Cardiac fibroblast (primary cell): ENCODE results near the gene PLPP4.

Experiments used
- DNase-seq, 2 donors: peaks; one replicate each; pipeline versions ENCODE4 v3.0.0 to v3.0.0-alpha.2; 2010; ENCODE audit warnings: low read depth in 2 of 2
- H3K4me3 ChIP-seq, 2 donors: replicated peaks in 1 of 2; 1 replicate in 1 of 2; 2 replicates in 1 of 2; pipeline ENCODE4 v1.5.1; 2011; ENCODE audit warnings: low read depth in 2 of 2, low read length in 2 of 2, mild to moderate bottlenecking in 2 of 2, moderate library complexity in 1 of 2
- TF ChIP-seq, protein P1 (sequence below): IDR thresholded peaks from one replicate; pipeline ENCODE4 v1.5.1; 2011; ENCODE audit warnings: low read depth, mild to moderate bottlenecking, low read length, inconsistent platforms

Gene PLPP4

DNA sequence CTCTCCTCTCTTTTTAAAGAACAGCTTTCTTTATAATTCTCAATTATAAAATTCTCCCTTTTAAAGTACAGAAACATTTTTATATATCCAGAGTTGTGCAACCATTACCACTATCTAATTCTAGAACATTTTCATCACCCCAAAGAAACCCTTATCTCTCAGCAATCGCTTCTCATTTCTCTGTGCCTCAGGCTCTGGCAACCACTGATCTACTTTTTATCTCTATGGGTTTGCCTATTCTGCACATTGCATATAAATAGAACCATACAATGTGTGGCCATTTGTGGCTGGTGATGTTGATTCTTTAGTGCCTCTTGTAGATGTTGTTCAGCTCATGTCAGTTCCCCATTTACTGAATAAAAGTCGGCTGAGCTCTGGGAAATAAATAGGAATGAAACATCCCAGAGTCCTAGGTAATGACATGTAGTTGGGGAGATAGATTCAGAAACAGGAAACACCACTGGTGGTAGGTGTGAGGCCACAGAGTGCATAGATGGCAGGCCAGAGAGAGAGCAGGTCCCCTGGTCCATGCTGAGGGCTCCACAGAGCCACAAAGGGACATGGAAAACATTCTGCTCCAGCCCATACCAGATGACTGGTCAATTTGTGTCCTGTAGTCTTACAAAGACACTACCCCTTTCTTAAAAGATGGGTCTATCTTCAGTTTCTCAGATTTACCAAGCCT, 126.5 kb downstream of the PLPP4 start:
- no peak overlapping the region for H3K4me3 ChIP-seq
- TF ChIP-seq, protein P1, sequence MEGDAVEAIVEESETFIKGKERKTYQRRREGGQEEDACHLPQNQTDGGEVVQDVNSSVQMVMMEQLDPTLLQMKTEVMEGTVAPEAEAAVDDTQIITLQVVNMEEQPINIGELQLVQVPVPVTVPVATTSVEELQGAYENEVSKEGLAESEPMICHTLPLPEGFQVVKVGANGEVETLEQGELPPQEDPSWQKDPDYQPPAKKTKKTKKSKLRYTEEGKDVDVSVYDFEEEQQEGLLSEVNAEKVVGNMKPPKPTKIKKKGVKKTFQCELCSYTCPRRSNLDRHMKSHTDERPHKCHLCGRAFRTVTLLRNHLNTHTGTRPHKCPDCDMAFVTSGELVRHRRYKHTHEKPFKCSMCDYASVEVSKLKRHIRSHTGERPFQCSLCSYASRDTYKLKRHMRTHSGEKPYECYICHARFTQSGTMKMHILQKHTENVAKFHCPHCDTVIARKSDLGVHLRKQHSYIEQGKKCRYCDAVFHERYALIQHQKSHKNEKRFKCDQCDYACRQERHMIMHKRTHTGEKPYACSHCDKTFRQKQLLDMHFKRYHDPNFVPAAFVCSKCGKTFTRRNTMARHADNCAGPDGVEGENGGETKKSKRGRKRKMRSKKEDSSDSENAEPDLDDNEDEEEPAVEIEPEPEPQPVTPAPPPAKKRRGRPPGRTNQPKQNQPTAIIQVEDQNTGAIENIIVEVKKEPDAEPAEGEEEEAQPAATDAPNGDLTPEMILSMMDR: no peak
- DNase-seq: no peak

DNA sequence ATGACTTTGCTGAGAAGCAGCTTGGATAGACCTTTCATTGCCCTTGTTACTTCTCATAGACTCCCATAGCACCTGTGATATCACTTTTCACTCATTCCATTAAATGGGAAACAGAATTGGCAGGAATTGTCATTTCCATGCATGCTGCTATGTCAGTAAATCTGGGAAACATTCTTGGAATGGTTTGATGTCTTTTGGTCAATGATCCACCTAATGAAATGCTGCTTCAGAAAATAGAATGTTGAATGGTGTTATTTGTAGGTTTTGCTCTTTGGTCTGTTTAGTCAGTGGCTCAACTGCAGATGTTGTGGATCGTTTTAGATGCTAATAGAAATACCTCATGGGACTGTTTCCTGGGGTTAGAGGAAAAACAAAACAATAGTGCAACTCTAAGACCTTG, 127.8 kb downstream of the PLPP4 start:
- H3K4me3 ChIP-seq: no peak overlapping the region
- DNase-seq: no peak
- TF ChIP-seq, protein P1: no peak

- no peak overlapping the region for H3K4me3 ChIP-seq
- peak in 1 of 2 donors; percentile 14 for DNase-seq
- TF ChIP-seq, protein P1: no peak
These were observed 129.4 kb downstream of the PLPP4 start for GRCh38 chr10:120586471-120586872.

DNA sequence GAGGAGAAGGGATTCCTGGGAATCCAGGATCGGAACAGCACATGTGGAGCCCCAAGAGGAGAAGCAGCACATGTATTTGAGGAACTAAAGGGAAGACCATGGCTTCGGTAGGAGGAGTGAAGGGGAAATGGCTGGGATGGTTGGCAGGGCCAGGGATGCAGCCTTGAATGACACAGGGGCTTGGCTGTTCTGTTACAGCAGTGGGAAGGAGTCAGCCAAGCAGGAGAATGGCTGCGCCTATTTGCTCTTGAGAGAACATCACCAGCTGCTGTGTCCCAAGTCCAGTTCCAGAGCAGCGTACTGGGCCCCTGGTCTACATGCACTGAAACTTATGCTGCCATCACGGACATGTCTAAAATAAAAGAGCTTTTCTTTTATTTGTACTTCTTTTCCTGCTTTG, 130.0 kb downstream of the PLPP4 start:
- H3K4me3 ChIP-seq: no peak overlapping the region
- no peak for DNase-seq
- TF ChIP-seq, protein P1: no peak

- TF ChIP-seq, protein P1: no peak
- DNase-seq: no peak
- no peak overlapping the region for H3K4me3 ChIP-seq
These were observed 131.3 kb downstream of the PLPP4 start for GRCh38 chr10:120588311-120588710.

DNA sequence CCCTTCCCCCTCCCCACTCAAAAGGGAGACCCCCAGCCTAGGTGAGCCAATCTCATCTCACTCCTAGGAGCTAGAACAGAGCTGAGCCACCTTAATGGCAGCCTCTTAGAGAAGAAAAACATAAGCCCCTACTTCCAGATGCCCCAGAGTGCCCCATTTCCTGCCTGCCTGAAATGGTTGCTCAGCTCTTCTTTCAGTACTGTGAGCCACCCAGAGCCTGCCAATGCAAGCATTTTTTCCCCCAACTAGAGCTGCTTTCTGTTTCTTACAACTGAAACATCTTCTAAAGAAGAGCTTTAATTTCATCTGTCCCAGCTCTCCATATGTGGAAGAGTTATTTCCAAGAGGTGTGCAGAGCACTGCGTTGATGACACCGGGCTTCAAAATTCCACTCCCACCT, 136.7 kb downstream of the PLPP4 start:
- no peak for DNase-seq
- TF ChIP-seq, protein P1: no peak
- H3K4me3 ChIP-seq: no peak overlapping the region

- no peak for DNase-seq
- TF ChIP-seq, protein P1: no peak
- H3K4me3 ChIP-seq: no peak overlapping the region
These were observed 140.9 kb downstream of the PLPP4 start for GRCh38 chr10:120597902-120598301.
